Testis (tissue), 2 donors: Measurements from ENCODE around the gene MUC2.

Experiments used
- CTCF ChIP-seq, 3 experiments: fragments of 450-650 bp in 2 of 3; fragments of 200-600 bp in 1 of 3; sonication (generic) in 1 of 3; IDR thresholded peaks; one replicate each; pipeline ENCODE4 v1.5.1; 2016 to 2019; ENCODE audit warnings: antibody characterized with exemption in 3 of 3, mild to moderate bottlenecking in 2 of 3, moderate library complexity in 1 of 3
- POLR2A ChIP-seq: fragments of 450-650 bp; IDR thresholded peaks from one replicate; pipeline ENCODE4 v1.6.1; 2017; ENCODE audit warnings: antibody characterized with exemption, mild to moderate bottlenecking, moderate library complexity

DNA sequence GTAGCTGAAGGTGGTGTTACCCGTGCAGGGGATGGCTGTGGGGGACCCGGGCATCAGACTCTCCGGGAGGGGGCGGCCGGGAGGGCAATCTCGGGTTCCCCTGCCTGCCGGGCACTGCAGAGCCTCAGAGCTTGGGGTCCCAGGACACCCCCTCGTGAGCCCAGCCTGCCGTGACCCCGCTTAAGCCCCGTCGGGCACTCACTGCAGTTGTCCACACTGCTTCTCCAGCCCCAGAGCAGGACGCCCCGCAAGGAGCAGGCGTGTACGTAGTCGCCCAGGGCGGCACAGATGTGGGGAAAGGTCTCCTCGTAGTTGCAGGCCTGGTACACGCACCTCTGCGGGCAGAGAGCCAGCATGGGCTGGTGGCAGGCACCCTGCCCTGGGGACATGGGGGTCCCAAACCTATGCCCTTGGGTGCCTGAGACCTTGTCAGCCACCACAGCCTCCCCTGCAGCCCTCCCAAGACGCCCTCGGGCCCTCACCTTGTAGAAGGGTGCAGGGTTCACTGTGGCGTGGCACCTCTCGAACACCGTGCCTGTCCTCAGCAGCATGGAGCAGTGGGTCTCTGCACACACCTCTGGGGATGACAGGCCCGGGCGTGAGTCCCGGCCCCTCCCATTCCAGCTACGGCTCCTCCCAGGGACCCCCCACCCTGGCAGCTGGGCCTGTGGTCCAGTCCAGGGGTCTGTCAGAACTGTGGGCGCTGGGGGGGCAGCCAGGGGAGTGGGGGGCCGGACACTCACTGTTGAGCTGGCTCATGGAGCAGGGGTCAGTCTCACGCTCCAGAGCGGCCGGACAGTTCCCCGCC is 47.0 kb upstream of the MUC2 start:
- TF ChIP-seq CTCF (IDR thresholded peaks at IDR 0.05) (no peak), POLR2A (no peak)
